GM06990 (cell line): ENCODE measurements around the gene PTGIS.
A peak's percentile ranks its signal among the peaks of the same experiment; 100 is the strongest.

Experiments used
- DNase-seq: peaks from one replicate; pipeline ENCODE4 v3.0.0-alpha.2; 2011; ENCODE audit not compliant: insufficient read length; ENCODE audit errors: extremely low read depth
- H3K27me3 ChIP-seq: replicated peaks from 2 replicates; pipeline ENCODE4 v1.6.0; 2011; ENCODE audit warnings: low read length; ENCODE audit not compliant: control insufficient read depth, insufficient read depth
- H3K36me3 ChIP-seq: 2 replicates; pipeline ENCODE4 v1.5.1; 2011; ENCODE audit warnings: low read length; ENCODE audit not compliant: control insufficient read depth, insufficient read depth
- H3K4me3 ChIP-seq: replicated peaks from 2 replicates; pipeline ENCODE4 v1.5.1; 2011; ENCODE audit warnings: low read depth, mild to moderate bottlenecking, control low read depth, low read length
- TF ChIP-seq, protein P1 (sequence below): IDR thresholded peaks from 2 replicates; pipeline ENCODE4 v1.5.1; 2011; ENCODE audit warnings: low read length, control low read depth, mild to moderate bottlenecking, inconsistent platforms; ENCODE audit not compliant: insufficient read depth, poor library complexity, severe bottlenecking

Gene PTGIS

DNA sequence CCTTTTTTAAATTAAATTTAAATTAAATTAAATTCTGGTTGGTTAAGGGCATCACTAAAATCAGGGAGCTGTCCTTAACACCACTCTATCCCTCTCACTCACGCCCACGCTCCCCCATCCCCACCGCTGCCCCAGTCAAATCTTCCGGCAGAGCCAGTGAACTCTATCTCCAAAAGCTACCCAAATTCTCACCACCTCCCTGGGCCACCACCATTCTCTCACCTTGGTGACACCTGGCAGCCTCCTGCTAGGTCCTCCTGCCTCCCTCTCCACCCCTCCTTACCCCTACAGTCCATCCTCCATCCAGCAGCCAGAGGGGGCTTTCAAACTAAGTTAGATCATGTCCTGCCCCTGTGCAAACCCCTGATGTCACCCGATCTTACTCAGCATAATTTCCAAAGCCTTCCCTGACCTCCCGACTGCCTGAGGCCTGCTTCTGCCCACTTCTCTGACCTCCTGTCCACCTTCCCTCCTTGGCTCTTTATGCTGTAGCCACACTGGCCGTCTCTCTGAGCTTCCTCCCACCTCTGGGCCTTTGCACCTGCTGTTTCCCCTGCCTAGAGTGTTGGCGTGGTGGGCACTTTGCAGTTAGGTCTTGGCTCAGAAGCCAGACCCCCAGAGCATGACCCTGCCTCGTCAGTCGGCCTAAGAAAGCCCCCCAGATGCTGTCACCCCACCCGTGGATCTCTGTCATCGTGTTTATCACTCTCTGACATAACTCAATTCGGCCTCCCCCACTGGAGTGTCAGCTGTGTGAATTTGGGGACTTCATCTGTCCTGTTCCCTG is 24.7 kb downstream of the PTGIS start:
- Histone ChIP-seq H3K4me3 (no peak overlapping the region), H3K27me3 (no peaks in the 10 kb centered on the region; the same call in 1 of the 2 replicates), H3K36me3 (no peaks in the 10 kb centered on the region)
- no peak for DNase-seq
- TF ChIP-seq, protein P1, sequence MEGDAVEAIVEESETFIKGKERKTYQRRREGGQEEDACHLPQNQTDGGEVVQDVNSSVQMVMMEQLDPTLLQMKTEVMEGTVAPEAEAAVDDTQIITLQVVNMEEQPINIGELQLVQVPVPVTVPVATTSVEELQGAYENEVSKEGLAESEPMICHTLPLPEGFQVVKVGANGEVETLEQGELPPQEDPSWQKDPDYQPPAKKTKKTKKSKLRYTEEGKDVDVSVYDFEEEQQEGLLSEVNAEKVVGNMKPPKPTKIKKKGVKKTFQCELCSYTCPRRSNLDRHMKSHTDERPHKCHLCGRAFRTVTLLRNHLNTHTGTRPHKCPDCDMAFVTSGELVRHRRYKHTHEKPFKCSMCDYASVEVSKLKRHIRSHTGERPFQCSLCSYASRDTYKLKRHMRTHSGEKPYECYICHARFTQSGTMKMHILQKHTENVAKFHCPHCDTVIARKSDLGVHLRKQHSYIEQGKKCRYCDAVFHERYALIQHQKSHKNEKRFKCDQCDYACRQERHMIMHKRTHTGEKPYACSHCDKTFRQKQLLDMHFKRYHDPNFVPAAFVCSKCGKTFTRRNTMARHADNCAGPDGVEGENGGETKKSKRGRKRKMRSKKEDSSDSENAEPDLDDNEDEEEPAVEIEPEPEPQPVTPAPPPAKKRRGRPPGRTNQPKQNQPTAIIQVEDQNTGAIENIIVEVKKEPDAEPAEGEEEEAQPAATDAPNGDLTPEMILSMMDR, result no peak

GRCh38 chr20:49542514-49542991 is 25.4 kb downstream of the PTGIS start:
- no peaks in the 10 kb centered on the region; the same call in 1 of the 2 replicates for H3K27me3 ChIP-seq
- no peak for DNase-seq
- no peak overlapping the region for H3K4me3 ChIP-seq
- TF ChIP-seq, protein P1, result no peak
- H3K36me3 ChIP-seq, result no peaks in the 10 kb centered on the region

DNA sequence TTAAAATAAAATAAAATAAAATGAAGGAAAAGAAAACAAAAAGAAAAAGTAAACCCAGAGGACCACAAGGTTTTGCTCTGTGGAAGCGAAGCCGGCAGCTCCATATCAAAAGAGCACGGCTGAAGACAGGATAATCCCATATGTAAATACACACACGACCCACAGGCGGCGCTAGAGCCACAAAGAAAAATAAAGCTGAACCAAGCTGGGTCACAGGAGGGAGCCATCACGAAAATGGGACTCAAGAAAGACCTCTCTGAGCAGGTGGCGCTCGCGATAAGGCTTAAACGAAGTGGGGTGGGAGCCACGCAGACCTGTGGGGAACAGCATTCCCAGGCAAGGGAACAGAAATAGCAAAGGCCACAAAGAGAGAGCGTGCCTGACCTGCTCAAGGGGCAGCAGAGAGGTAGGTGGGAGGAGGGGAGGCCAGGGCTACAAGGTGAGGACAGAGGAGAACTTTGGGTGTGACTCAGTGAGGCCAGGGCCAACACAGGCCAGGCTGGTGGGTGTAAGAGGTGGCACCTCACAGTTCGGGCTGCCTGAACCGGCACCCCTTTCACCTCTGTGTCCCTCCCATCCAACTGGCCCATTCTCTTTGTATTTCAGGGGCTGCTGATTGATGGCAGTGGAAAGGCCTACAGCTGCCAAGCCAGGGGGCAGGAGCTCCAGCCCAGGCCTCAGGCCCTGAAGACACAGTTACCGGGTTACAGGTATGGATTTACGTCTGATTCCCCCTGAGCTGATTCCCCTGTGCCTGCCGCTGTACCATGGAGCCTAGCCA is 26.0 kb downstream of the PTGIS start:
- no peaks in the 10 kb centered on the region for H3K36me3 ChIP-seq
- H3K27me3 ChIP-seq, result no peaks in the 10 kb centered on the region; the same call in 1 of the 2 replicates
- peak; percentile 33 for DNase-seq
- no peak overlapping the region for H3K4me3 ChIP-seq
- TF ChIP-seq, protein P1, result peak; percentile 95

DNA sequence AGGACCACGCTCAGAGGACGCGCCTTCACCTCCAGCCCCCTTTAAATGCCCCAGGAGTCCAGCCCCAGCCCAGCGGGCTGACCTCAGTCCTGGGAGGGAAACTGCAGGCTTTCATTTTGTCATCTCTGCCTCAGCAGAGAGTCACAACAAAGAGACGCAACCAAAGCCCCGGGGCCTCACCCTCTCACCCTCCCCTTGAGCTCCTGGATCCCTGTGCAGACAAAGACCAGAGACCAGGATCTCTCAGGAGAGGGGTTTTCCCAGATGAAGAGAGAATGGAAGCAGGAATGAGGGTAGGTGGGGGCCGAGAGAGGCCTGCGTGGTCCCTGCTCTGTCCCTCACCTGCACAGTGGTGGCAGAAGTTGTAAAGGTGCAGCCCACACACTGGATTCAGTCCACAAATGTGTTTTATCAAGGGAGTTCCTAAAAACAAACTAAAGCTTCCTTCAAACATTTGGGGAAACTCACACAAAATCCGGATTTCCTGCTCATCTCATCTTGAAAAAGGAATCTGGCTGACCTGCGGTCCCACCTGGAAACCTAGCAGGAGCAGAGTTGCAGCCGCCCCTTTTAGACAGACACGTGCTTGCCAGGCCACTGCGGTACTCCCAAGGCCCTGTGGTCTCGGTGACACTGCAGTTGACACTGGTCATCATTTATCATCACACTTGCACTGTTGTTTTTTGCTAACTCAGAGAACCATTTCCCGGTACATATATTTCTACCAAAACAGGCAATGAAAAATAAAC is 27.1 kb downstream of the PTGIS start:
- H3K27me3 ChIP-seq, result no peaks in the 10 kb centered on the region; the same call in 1 of the 2 replicates
- H3K4me3 ChIP-seq, result no peak overlapping the region
- no peak for DNase-seq
- TF ChIP-seq, protein P1, result no peak
- no peaks in the 10 kb centered on the region for H3K36me3 ChIP-seq

DNA sequence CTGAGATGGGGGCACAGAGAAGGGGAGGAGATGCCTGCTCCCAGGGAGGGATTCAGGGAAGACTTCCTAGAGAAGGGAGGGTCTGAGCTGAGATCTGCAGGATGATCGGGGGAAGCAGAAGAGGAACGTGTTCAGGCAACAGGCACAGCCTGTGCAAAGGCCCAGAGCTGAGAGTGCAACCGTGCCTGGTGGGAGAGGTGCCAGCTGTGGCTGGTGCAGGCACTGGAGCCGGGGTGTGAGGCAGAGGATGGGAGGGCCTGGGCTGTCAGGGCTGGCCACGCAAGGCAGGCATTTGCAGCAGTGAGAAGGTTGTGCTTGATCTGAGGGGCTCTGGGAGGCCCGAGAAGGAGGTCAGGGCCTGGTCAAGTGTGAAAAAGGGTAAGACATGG is 27.7 kb downstream of the PTGIS start:
- Histone ChIP-seq H3K4me3 (no peak overlapping the region), H3K27me3 (no peaks in the 10 kb centered on the region; the same call in 1 of the 2 replicates), H3K36me3 (no peaks in the 10 kb centered on the region)
- TF ChIP-seq, protein P1, result no peak
- DNase-seq, result no peak
